SK-N-SH treated with all-trans-retinoic acid at 6 μM for 48 hours (cell line): ENCODE results near the gene MUC5AC.

ENCODE experiments used
- ATAC-seq: fragments of 200-7000 bp; cut with Tn5 transposase; 3 replicates; pipeline ENCODE4 v1.9.1; 2020; ENCODE audit warnings: mild to moderate bottlenecking, moderate library complexity
- ARNTL ChIP-seq: fragments of 450-650 bp; formaldehyde crosslinking; IDR thresholded peaks from 2 replicates; pipeline ENCODE4 v1.5.0; 2020; ENCODE audit warnings: low read depth, mild to moderate bottlenecking, moderate library complexity, borderline replicate concordance
- BACH2 ChIP-seq: fragments of 250-450 bp; sonication (Bioruptor Pico); IDR thresholded peaks from 2 replicates; pipeline ENCODE4 v1.9.0; 2021; ENCODE audit warnings: mild to moderate bottlenecking, borderline replicate concordance
- CREB5 ChIP-seq: fragments of 250-450 bp; sonication (Bioruptor Pico); IDR thresholded peaks from 2 replicates; pipeline ENCODE4 v1.5.1; 2020; ENCODE audit warnings: low read depth, mild to moderate bottlenecking, moderate library complexity
- CSDC2 ChIP-seq: fragments of 250-450 bp; sonication (Bioruptor Pico); IDR thresholded peaks from 2 replicates; pipeline ENCODE4 v1.5.0; 2020; ENCODE audit warnings: mild to moderate bottlenecking, moderate library complexity
- CSRNP3 ChIP-seq: fragments of 250-450 bp; sonication (Bioruptor Pico); IDR thresholded peaks from 2 replicates; pipeline ENCODE4 v1.5.1; 2021; ENCODE audit warnings: mild to moderate bottlenecking, moderate library complexity
- ESRRG ChIP-seq: fragments of 250-450 bp; sonication (Bioruptor Pico); IDR thresholded peaks from 2 replicates; pipeline ENCODE4 v1.6.1; 2021; ENCODE audit warnings: mild to moderate bottlenecking
- GLIS3 ChIP-seq: fragments of 250-450 bp; sonication (Bioruptor Pico); IDR thresholded peaks from 2 replicates; pipeline ENCODE4 v1.5.0; 2020; ENCODE audit warnings: mild to moderate bottlenecking, moderate library complexity
- OSR1 ChIP-seq: fragments of 250-450 bp; sonication (Bioruptor Pico); IDR thresholded peaks from 2 replicates; pipeline ENCODE4 v1.8.0; 2022; ENCODE audit warnings: moderate library complexity, mild to moderate bottlenecking, inconsistent platforms
- PATZ1 ChIP-seq: fragments of 250-450 bp; sonication (Bioruptor Pico); IDR thresholded peaks from 2 replicates; pipeline ENCODE4 v1.8.0; 2020; ENCODE audit warnings: mild to moderate bottlenecking, moderate library complexity, borderline replicate concordance
- POU6F1 ChIP-seq: fragments of 250-450 bp; sonication (Bioruptor Pico); IDR thresholded peaks from 2 replicates; pipeline ENCODE4 v1.8.0; 2021; ENCODE audit warnings: low read depth, mild to moderate bottlenecking, moderate library complexity, borderline replicate concordance
- PPARA ChIP-seq: fragments of 250-450 bp; sonication (Bioruptor Pico); IDR thresholded peaks from 2 replicates; pipeline ENCODE4 v1.5.0; 2020; ENCODE audit warnings: mild to moderate bottlenecking, borderline replicate concordance
- RARB ChIP-seq: fragments of 250-450 bp; sonication (Bioruptor Pico); IDR thresholded peaks from 2 replicates; pipeline ENCODE4 v1.8.0; 2021; ENCODE audit warnings: mild to moderate bottlenecking, moderate library complexity
- SNAI2 ChIP-seq: fragments of 250-450 bp; sonication (Bioruptor Pico); IDR thresholded peaks from 2 replicates; pipeline ENCODE4 v1.5.0; 2020; ENCODE audit warnings: mild to moderate bottlenecking, moderate library complexity
- TCF4 ChIP-seq: fragments of 250-450 bp; sonication (Bioruptor Pico); IDR thresholded peaks from 2 replicates; pipeline ENCODE4 v1.8.0; 2021; ENCODE audit warnings: mild to moderate bottlenecking, moderate library complexity, borderline replicate concordance
- TOX ChIP-seq: fragments of 250-450 bp; sonication (Bioruptor Pico); IDR thresholded peaks from 2 replicates; pipeline ENCODE4 v1.8.0; 2021; ENCODE audit warnings: mild to moderate bottlenecking, moderate library complexity, borderline replicate concordance
- TSHZ2 ChIP-seq: fragments of 250-450 bp; sonication (Bioruptor Pico); IDR thresholded peaks from 2 replicates; pipeline ENCODE4 v1.5.0; 2020; ENCODE audit warnings: mild to moderate bottlenecking, moderate library complexity
- ZC3H10 ChIP-seq: fragments of 250-450 bp; sonication (Bioruptor Pico); IDR thresholded peaks from 2 replicates; pipeline ENCODE4 v1.5.1; 2021; ENCODE audit warnings: mild to moderate bottlenecking, moderate library complexity
- ZFP3 ChIP-seq: fragments of 250-450 bp; sonication (Bioruptor Pico); IDR thresholded peaks from 2 replicates; pipeline ENCODE4 v1.5.0; 2020; ENCODE audit warnings: mild to moderate bottlenecking, moderate library complexity
- ZFP30 ChIP-seq: fragments of 450-650 bp; formaldehyde crosslinking; IDR thresholded peaks from 2 replicates; pipeline ENCODE4 v1.5.0; 2022; ENCODE audit warnings: mild to moderate bottlenecking, moderate library complexity
- ZNF565 ChIP-seq: fragments of 450-650 bp; formaldehyde crosslinking; conservative IDR thresholded peaks from 2 replicates; pipeline ENCODE4 v1.5.0; 2020; ENCODE audit warnings: low read depth, mild to moderate bottlenecking, moderate library complexity
- ZNF70 ChIP-seq: fragments of 450-650 bp; formaldehyde crosslinking; IDR thresholded peaks from 2 replicates; pipeline ENCODE4 v1.5.0; 2020; ENCODE audit warnings: mild to moderate bottlenecking, moderate library complexity
- ZNF8 ChIP-seq: fragments of 450-650 bp; formaldehyde crosslinking; IDR thresholded peaks from 2 replicates; pipeline ENCODE4 v1.5.0; 2020; ENCODE audit warnings: mild to moderate bottlenecking, moderate library complexity

The MUC5AC gene

GRCh38 chr11:1165256-1166041 is 7.7 kb downstream of the MUC5AC start (continued):
- TF ChIP-seq ZNF565 (CRISPR knock-in tag) (no peak), CSDC2 (CRISPR knock-in tag) (no peak), ZC3H10 (no peak)

GRCh38 chr11:1167256-1167655 is 9.5 kb downstream of the MUC5AC start:
- TF ChIP-seq CSRNP3 (CRISPR knock-in tag): no peak
- no peak for TF ChIP-seq ESRRG (CRISPR knock-in tag)
- TF ChIP-seq ZNF70 (CRISPR knock-in tag): no peak

GRCh38 chr11:1167751-1168231 is 10.0 kb downstream of the MUC5AC start:
- no peak for TF ChIP-seq ESRRG (CRISPR knock-in tag)
- no peak for TF ChIP-seq SNAI2 (CRISPR knock-in tag)
- TF ChIP-seq ZC3H10: no peak
- TF ChIP-seq POU6F1 (CRISPR knock-in tag): no peak
- TF ChIP-seq OSR1 (CRISPR knock-in tag): no peak
- no peak for TF ChIP-seq RARB (CRISPR knock-in tag)
- TF ChIP-seq ZNF8 (CRISPR knock-in tag): no peak
- no peak for TF ChIP-seq TOX (CRISPR knock-in tag)
- no peak for TF ChIP-seq PPARA (CRISPR knock-in tag)
- TF ChIP-seq ZNF565 (CRISPR knock-in tag): no peak
- TF ChIP-seq ZFP3 (CRISPR knock-in tag): no peak
- no peak for TF ChIP-seq BACH2 (CRISPR knock-in tag)
- TF ChIP-seq CREB5 (CRISPR knock-in tag): no peak
- TF ChIP-seq PATZ1 (CRISPR knock-in tag): no peak
- TF ChIP-seq ARNTL (CRISPR knock-in tag): no peak
- no peak for TF ChIP-seq ZFP30 (CRISPR knock-in tag)
- no peak for TF ChIP-seq CSRNP3 (CRISPR knock-in tag)
- TF ChIP-seq GLIS3 (CRISPR knock-in tag): no peak
- TF ChIP-seq TCF4 (CRISPR knock-in tag): no peak
- no peak for ATAC-seq

More at GRCh38 chr11:1167256-1167655, 9.5 kb downstream of the MUC5AC start:
- no peak for ATAC-seq

GRCh38 chr11:1168256-1168655 is 10.5 kb downstream of the MUC5AC start:
- ATAC-seq: no peak
- TF ChIP-seq CSDC2 (CRISPR knock-in tag) (no peak), CREB5 (CRISPR knock-in tag) (no peak), ZFP3 (CRISPR knock-in tag) (no peak), PPARA (CRISPR knock-in tag) (no peak), BACH2 (CRISPR knock-in tag) (no peak), TCF4 (CRISPR knock-in tag) (no peak), ESRRG (CRISPR knock-in tag) (no peak), TOX (CRISPR knock-in tag) (no peak), RARB (CRISPR knock-in tag) (no peak), ZFP30 (CRISPR knock-in tag) (no peak), SNAI2 (CRISPR knock-in tag) (no peak), TSHZ2 (CRISPR knock-in tag) (no peak)
